ENCODE measurements around the gene SSX7.
"Not testable (repeated sequence)": the region's sequence is repeated elsewhere in the genome, so short reads cannot be mapped to it uniquely, and the experiment has no call there.

SSX7 gene, protein sequence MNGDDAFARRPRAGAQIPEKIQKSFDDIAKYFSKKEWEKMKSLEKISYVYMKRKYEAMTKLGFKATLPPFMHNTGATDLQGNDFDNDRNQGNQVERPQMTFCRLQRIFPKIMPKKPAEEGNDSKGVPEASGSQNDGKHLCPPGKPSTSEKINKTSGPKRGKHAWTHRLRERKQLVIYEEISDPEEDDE

GRCh38 chrX:52654800-52655199 lies at the start of gene SSX7:
Gene SSX7, minus strand, starts transcription at chrX:52654900. Its CDS starts 1,428 bp downstream, at chrX:52653472.
- DNase-seq (ENCODE audit: extremely low read depth in 1 of 2, low read depth in 1 of 2), result not testable (repeated sequence)

GRCh38 chrX:52692034-52692433 lies 37.3 kb upstream of the SSX7 start:
- DNase-seq (ENCODE audit: extremely low read depth in 1 of 2, low read depth in 1 of 2), result not testable (repeated sequence)

DNA sequence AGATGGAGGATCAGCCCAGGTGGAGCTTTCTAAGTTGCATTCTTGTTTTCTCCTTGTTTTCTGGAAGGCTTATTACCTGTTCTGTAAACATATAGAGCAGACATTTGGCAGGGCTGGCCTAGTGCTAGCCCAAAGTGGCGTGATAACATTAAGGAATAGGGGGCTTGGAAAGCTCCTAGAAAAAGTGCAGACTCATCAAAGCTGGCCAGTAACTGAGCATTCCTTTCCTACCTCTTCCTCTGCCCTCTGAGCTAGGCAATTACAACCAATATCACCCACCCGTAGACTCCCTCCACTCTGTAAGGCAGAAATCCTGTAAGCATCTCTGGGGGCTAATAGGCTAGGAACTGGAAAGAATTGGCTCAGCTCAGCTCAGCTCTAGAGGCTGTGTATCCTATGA lies 7.5 kb upstream of the SSX7 start:
- not testable (repeated sequence) for DNase-seq (ENCODE audit: extremely low read depth in 1 of 2, low read depth in 1 of 2)

DNA sequence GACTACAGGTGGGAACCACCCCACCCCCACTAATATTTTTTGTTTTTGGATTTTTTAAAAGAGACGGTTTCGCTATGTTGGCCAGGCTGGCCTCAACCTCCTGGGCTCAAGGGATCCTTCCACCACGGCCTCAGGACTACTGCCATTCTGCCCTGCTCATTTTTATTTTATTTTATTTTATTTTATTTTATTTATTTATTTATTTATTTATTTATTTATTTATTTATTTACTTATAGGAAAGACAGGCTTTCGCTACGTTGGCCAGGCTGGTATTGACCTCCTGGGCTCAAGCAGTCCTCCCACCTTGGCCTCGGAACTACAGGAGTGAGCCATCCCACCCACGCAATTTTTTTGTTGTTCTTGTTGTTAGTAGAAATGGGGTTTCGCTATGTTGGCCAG lies 775 bp upstream of the SSX7 start:
- not testable (repeated sequence) for DNase-seq (ENCODE audit: extremely low read depth in 1 of 2, low read depth in 1 of 2)

DNA sequence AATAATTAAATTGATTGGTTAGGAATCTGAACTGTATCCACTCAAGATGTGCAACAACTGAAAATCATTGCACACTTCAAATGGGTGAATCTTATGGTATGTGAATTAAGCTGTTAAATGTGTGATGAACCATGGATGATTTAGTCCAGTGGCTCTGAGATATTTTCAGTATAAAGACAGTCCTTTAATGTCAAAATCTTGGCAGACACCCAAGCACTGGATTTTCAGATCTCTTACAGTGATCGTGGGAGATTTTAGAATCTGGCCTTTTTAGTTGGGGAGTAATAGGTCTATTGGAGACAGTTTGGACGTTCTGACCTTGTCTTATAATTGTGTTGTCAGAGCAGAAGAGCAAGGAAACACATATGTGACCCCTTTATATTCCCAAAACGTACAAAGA lies 4.0 kb downstream of the SSX7 start:
- not testable (repeated sequence) for DNase-seq (ENCODE audit: extremely low read depth in 1 of 2, low read depth in 1 of 2)

DNA sequence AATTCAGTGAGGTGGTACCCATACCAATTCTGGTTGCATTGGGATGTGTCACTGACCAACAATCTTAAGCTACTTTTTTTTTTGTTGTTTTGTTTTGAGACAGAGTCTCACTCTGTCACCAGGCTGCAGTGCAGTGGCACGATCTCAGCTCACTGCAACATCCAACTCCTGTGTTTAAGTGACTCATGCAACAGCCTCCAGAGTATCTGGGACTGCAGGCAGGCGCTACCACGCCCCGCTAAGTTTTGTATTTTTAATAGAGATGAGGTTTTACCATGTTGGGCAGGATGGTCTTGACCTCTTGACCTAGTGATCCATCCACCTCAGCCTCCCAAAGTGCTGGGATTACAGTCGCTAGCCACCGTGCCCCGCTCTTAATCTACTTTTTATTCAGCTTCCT lies 5.7 kb downstream of the SSX7 start:
- not testable (repeated sequence) for DNase-seq (ENCODE audit: extremely low read depth in 1 of 2, low read depth in 1 of 2)

GRCh38 chrX:52628483-52628882 lies 26.2 kb downstream of the SSX7 start:
- not testable (repeated sequence) for DNase-seq (ENCODE audit: extremely low read depth in 1 of 2, low read depth in 1 of 2)

DNA sequence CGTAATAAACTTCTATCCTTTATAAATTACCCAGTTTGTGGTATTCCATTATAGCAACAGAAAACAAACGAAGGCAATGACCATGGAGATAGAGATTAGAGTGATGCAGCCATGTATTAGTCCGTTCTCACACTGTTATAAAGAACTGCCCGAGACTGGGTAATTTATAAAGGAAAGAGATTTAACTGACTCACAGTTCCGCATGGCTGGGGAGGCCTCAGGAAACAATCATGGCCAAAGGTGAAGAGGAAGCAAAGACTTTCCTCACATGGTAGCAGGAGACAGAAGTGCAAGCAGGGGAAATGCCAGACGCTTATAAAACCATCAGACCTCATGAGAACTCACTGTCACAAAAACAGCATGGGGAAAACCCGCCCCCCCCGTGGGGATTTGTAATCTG lies 34.0 kb downstream of the SSX7 start:
- DNase-seq (ENCODE audit: extremely low read depth in 1 of 2, low read depth in 1 of 2), result not testable (repeated sequence)

DNA sequence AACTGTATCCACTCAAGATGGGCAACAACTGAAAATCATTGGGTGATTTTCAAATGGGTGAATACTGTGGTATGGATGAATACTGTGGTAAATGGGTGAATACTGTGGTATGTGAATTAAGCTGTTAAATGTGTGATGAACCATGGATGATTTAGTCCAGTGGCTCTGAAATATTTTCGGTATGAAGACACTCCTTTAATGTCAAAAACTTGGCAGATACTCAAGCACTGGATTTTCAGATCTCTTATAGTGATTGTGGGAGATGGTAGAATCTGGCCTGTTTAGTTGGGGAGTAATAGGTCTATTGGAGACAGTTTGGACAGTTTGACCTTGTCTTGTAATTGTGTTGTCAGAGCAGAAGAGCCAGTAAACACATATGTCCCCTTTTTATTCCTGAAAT lies 45.7 kb downstream of the SSX7 start:
- no peak for DNase-seq (ENCODE audit: extremely low read depth in 1 of 2, low read depth in 1 of 2)

GRCh38 chrX:52603151-52603550 lies 51.5 kb downstream of the SSX7 start:
- not testable (repeated sequence) for DNase-seq (ENCODE audit: extremely low read depth in 1 of 2, low read depth in 1 of 2)

GRCh38 chrX:52598886-52599285 lies 55.8 kb downstream of the SSX7 start:
- DNase-seq (ENCODE audit: extremely low read depth in 1 of 2, low read depth in 1 of 2), result no peak

GRCh38 chrX:52594658-52595057 lies 60.0 kb downstream of the SSX7 start:
- no peak for DNase-seq (ENCODE audit: extremely low read depth in 1 of 2, low read depth in 1 of 2)
